ENCODE measurements around the gene PRUNE2. TPM values are rescaled to one million over a fixed set of nuclear protein-coding genes. Genes with fewer than 3 reads are reported as not detected.

PRUNE2 gene
- total and polyA plus RNA-seq, 2 of the 8 experiments (the other 6 are each of a cell fraction or from before 2014, with no cell fraction given) = 5.5 to 13.3 TPM

DNA sequence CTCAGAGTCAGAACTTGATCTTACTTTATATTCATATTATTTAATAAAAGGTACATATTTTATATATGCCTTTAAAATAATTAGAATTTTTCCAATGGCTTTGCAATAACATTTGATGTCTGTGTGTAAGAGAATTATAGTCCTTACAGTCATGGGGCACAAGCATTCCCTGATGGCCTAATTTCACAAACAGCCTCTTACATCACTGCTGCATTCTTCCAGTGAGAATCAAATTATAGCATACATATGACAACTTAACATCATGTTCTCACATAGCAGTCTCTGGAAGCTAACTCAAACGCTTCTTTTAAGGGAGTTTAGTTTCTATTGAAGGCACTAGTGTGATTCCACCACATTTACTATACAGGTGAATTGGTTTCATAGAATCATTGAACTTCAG is 15.3 kb upstream of the PRUNE2 start (continued):
- TF ChIP-seq, protein P1, sequence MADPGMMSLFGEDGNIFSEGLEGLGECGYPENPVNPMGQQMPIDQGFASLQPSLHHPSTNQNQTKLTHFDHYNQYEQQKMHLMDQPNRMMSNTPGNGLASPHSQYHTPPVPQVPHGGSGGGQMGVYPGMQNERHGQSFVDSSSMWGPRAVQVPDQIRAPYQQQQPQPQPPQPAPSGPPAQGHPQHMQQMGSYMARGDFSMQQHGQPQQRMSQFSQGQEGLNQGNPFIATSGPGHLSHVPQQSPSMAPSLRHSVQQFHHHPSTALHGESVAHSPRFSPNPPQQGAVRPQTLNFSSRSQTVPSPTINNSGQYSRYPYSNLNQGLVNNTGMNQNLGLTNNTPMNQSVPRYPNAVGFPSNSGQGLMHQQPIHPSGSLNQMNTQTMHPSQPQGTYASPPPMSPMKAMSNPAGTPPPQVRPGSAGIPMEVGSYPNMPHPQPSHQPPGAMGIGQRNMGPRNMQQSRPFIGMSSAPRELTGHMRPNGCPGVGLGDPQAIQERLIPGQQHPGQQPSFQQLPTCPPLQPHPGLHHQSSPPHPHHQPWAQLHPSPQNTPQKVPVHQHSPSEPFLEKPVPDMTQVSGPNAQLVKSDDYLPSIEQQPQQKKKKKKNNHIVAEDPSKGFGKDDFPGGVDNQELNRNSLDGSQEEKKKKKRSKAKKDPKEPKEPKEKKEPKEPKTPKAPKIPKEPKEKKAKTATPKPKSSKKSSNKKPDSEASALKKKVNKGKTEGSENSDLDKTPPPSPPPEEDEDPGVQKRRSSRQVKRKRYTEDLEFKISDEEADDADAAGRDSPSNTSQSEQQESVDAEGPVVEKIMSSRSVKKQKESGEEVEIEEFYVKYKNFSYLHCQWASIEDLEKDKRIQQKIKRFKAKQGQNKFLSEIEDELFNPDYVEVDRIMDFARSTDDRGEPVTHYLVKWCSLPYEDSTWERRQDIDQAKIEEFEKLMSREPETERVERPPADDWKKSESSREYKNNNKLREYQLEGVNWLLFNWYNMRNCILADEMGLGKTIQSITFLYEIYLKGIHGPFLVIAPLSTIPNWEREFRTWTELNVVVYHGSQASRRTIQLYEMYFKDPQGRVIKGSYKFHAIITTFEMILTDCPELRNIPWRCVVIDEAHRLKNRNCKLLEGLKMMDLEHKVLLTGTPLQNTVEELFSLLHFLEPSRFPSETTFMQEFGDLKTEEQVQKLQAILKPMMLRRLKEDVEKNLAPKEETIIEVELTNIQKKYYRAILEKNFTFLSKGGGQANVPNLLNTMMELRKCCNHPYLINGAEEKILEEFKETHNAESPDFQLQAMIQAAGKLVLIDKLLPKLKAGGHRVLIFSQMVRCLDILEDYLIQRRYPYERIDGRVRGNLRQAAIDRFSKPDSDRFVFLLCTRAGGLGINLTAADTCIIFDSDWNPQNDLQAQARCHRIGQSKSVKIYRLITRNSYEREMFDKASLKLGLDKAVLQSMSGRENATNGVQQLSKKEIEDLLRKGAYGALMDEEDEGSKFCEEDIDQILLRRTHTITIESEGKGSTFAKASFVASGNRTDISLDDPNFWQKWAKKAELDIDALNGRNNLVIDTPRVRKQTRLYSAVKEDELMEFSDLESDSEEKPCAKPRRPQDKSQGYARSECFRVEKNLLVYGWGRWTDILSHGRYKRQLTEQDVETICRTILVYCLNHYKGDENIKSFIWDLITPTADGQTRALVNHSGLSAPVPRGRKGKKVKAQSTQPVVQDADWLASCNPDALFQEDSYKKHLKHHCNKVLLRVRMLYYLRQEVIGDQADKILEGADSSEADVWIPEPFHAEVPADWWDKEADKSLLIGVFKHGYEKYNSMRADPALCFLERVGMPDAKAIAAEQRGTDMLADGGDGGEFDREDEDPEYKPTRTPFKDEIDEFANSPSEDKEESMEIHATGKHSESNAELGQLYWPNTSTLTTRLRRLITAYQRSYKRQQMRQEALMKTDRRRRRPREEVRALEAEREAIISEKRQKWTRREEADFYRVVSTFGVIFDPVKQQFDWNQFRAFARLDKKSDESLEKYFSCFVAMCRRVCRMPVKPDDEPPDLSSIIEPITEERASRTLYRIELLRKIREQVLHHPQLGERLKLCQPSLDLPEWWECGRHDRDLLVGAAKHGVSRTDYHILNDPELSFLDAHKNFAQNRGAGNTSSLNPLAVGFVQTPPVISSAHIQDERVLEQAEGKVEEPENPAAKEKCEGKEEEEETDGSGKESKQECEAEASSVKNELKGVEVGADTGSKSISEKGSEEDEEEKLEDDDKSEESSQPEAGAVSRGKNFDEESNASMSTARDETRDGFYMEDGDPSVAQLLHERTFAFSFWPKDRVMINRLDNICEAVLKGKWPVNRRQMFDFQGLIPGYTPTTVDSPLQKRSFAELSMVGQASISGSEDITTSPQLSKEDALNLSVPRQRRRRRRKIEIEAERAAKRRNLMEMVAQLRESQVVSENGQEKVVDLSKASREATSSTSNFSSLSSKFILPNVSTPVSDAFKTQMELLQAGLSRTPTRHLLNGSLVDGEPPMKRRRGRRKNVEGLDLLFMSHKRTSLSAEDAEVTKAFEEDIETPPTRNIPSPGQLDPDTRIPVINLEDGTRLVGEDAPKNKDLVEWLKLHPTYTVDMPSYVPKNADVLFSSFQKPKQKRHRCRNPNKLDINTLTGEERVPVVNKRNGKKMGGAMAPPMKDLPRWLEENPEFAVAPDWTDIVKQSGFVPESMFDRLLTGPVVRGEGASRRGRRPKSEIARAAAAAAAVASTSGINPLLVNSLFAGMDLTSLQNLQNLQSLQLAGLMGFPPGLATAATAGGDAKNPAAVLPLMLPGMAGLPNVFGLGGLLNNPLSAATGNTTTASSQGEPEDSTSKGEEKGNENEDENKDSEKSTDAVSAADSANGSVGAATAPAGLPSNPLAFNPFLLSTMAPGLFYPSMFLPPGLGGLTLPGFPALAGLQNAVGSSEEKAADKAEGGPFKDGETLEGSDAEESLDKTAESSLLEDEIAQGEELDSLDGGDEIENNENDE (IDR thresholded peaks at IDR 0.05; ENCODE audit: insufficient replicate concordance, low read length) = no peak
- no peak for TF ChIP-seq ZNF274 (IDR thresholded peaks at IDR 0.05; ENCODE audit: borderline replicate concordance, extremely low read depth, low read length)

Measured in H1 (cell line).